Ishikawa (cell line): ENCODE data around the gene BICDL1.

Experiments
- CEBPB ChIP-seq: IDR thresholded peaks from 2 replicates; pipeline ENCODE4 v1.6.1; 2012
- CREB1 ChIP-seq: IDR thresholded peaks from 2 replicates; pipeline ENCODE4 v1.6.1; 2012; ENCODE audit warnings: low read depth
- EGR1 ChIP-seq: IDR thresholded peaks from 2 replicates; pipeline ENCODE4 v1.6.1; 2012
- EP300 ChIP-seq: IDR thresholded peaks from 2 replicates; pipeline ENCODE4 v1.6.1; 2012; ENCODE audit warnings: borderline replicate concordance
- FOXM1 ChIP-seq: IDR thresholded peaks from 2 replicates; pipeline ENCODE4 v1.6.1; 2012; ENCODE audit warnings: low read depth, borderline replicate concordance
- NFIC ChIP-seq: IDR thresholded peaks from 2 replicates; pipeline ENCODE4 v1.6.1; 2012
- RAD21 ChIP-seq: IDR thresholded peaks from 2 replicates; pipeline ENCODE4 v1.6.1; 2012; ENCODE audit warnings: low read depth
- TAF1 ChIP-seq: IDR thresholded peaks from 2 replicates; pipeline ENCODE4 v1.6.1; 2012; ENCODE audit warnings: low read depth, mild to moderate bottlenecking
- TCF12 ChIP-seq: IDR thresholded peaks from 2 replicates; pipeline ENCODE4 v1.6.1; 2012; ENCODE audit warnings: low read depth
- TEAD4 ChIP-seq: IDR thresholded peaks from 2 replicates; pipeline ENCODE4 v1.6.1; 2012
- USF1 ChIP-seq: IDR thresholded peaks from 2 replicates; pipeline ENCODE4 v1.6.1; 2012
- YY1 ChIP-seq: IDR thresholded peaks from 2 replicates; pipeline ENCODE4 v1.6.1; 2012; ENCODE audit warnings: low read depth
- ZBTB7A ChIP-seq: IDR thresholded peaks from 2 replicates; pipeline ENCODE4 v1.6.1; 2012; ENCODE audit warnings: low read depth
- TF ChIP-seq, protein P1 (sequence below): IDR thresholded peaks from 2 replicates; pipeline ENCODE4 v1.6.1; 2012; ENCODE audit warnings: low read depth, mild to moderate bottlenecking
- TF ChIP-seq, protein P2 (sequence below): IDR thresholded peaks from 2 replicates; pipeline ENCODE4 v1.6.1; 2012

BICDL1 gene

DNA sequence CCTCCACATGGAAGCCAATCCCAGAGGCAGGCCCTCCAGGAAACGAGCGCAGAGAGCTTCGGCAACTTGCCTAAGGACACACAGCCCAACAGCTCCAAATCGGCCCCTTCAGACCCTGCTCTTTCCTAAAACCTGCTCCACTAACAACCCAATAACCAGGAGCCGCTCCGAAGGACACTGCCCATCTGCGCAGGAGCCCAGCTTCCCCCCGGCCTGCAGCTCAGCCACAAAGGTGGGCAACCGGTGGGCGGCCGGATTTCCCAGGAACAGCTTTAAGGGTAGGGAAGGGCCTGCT, 114.0 kb downstream of the BICDL1 start:
- TF ChIP-seq RAD21 (no peak), TEAD4 (no peak), TCF12 (no peak), YY1 (no peak), FOXM1 (no peak), CEBPB (no peak), CREB1 (no peak), TAF1 (no peak), USF1 (no peak), ZBTB7A (no peak), EP300 (no peak), NFIC (no peak), EGR1 (no peak)
- TF ChIP-seq, protein P1, sequence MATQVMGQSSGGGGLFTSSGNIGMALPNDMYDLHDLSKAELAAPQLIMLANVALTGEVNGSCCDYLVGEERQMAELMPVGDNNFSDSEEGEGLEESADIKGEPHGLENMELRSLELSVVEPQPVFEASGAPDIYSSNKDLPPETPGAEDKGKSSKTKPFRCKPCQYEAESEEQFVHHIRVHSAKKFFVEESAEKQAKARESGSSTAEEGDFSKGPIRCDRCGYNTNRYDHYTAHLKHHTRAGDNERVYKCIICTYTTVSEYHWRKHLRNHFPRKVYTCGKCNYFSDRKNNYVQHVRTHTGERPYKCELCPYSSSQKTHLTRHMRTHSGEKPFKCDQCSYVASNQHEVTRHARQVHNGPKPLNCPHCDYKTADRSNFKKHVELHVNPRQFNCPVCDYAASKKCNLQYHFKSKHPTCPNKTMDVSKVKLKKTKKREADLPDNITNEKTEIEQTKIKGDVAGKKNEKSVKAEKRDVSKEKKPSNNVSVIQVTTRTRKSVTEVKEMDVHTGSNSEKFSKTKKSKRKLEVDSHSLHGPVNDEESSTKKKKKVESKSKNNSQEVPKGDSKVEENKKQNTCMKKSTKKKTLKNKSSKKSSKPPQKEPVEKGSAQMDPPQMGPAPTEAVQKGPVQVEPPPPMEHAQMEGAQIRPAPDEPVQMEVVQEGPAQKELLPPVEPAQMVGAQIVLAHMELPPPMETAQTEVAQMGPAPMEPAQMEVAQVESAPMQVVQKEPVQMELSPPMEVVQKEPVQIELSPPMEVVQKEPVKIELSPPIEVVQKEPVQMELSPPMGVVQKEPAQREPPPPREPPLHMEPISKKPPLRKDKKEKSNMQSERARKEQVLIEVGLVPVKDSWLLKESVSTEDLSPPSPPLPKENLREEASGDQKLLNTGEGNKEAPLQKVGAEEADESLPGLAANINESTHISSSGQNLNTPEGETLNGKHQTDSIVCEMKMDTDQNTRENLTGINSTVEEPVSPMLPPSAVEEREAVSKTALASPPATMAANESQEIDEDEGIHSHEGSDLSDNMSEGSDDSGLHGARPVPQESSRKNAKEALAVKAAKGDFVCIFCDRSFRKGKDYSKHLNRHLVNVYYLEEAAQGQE, result no peak
- TF ChIP-seq, protein P2, sequence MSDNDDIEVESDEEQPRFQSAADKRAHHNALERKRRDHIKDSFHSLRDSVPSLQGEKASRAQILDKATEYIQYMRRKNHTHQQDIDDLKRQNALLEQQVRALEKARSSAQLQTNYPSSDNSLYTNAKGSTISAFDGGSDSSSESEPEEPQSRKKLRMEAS, result no peak

GRCh38 chr12:120103371-120103770, 114.3 kb downstream of the BICDL1 start:
- no peak for TF ChIP-seq TCF12
- TF ChIP-seq EGR1, result no peak
- no peak for TF ChIP-seq TAF1
- no peak for TF ChIP-seq ZBTB7A
- no peak for TF ChIP-seq CREB1
- no peak for TF ChIP-seq EP300
- TF ChIP-seq, protein P2, result no peak
- no peak for TF ChIP-seq USF1
- no peak for TF ChIP-seq TEAD4

DNA sequence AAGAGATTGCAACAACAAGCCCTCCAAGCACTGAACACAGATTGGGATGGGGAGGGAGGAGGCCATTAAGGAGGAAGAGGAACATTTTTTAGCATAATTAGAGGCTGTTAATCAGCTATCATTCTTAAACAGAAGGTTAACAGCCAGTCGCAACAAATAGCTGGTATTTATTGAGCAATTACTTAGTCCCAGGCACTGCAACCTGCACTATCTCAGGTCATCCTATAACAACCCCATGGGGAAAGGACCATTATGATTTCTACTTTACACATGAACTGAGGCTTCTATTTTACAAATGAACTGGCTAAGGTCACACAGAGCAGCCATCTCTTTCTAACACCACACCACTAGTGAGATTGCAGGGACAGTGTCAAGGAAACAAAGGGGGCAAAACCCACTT, 117.1 kb downstream of the BICDL1 start:
- TF ChIP-seq CREB1 (no peak), RAD21 (no peak), TCF12 (no peak)
- TF ChIP-seq, protein P2, result no peak

- TF ChIP-seq FOXM1 (no peak), TAF1 (no peak), YY1 (no peak), ZBTB7A (no peak), EGR1 (no peak), CEBPB (no peak), EP300 (no peak), CREB1 (no peak), TCF12 (no peak), RAD21 (no peak), USF1 (no peak), TEAD4 (no peak)
- TF ChIP-seq, protein P1, result no peak
- TF ChIP-seq, protein P2, result no peak
Measured at GRCh38 chr12:120109570-120110267, 120.7 kb downstream of the BICDL1 start.
